Natural killer cell treated with Interleukin-12 subunit alpha and Interleukin-12 subunit beta and Interleukin-15 and Interleukin-18, amount 100 ng/mL, for 72 hours (primary cell): ENCODE data around the gene CDC42SE2. TPM values are rescaled to one million over a fixed set of nuclear protein-coding genes. Genes with fewer than 3 reads are reported as not detected.

Experiments
- total RNA-seq, 2 donors: library from RNA; stranded (reverse); gene quantifications; one replicate each; pipeline ENCODE4 v1.2.3, GENCODE V29; 2022

Gene CDC42SE2
- total RNA-seq, 2 donors from 2014 or later = 78.2 to 120 TPM

Other genes starting within 250 kb of the CDC42SE2 start
- gene HINT1, start 98.8 kb upstream of the CDC42SE2 start, total RNA-seq = 100 to 1,000 TPM; 219 to 287 TPM
- gene LYRM7, start 93.1 kb upstream of the CDC42SE2 start, total RNA-seq = 10 to 100 TPM in 1 of 2 donors, 1 to 10 TPM in 1; 9.8 to 14.1 TPM